PC-9 (cell line): ENCODE results near the gene DCLK3. TPM values are rescaled to one million over a fixed set of nuclear protein-coding genes. Genes with fewer than 3 reads are reported as not detected.

Experiments
- BruUV-seq: library from RNA; stranded (reverse); fragments of 400-500 nt; replicated peaks from 2 replicates; lab custom pipeline; 2021; lab: Mats Ljungman, UMichigan
- CTCF ChIA-PET: fragments of 300-600 bp; sonication (Branson Sonifier 250); formaldehyde crosslinking; loops from one replicate; lab custom pipeline; 2022; ENCODE audit warnings: antibody characterized with exemption; lab: Charles Lee
- POLR2A ChIA-PET: fragments of 300-600 bp; sonication (Branson Sonifier 250); formaldehyde crosslinking; loops from one replicate; lab custom pipeline; 2022; ENCODE audit warnings: antibody characterized with exemption; ENCODE audit not compliant: unreplicated experiment; lab: Charles Lee
- DNase-seq, 2 experiments: peaks; one replicate each; pipeline versions ENCODE4 v3.0.0 to v3.0.0-alpha.2; 2015 to 2022; ENCODE audit warnings: mixed read lengths in 1 of 2
- H2AFZ ChIP-seq: fragments of 200-600 bp; sonication (generic); 2 replicates; pipeline ENCODE4 v1.8.1; 2017; ENCODE audit warnings: antibody characterized with exemption
- H3F3A ChIP-seq: fragments of 200-600 bp; sonication (generic); 2 replicates; pipeline ENCODE4 v1.8.1; 2017; ENCODE audit warnings: antibody characterized with exemption, mild to moderate bottlenecking, low read depth; ENCODE audit not compliant: insufficient read depth
- H3K27ac ChIP-seq: fragments of 200-600 bp; sonication (generic); 2 replicates; pipeline ENCODE4 v1.6.1; 2016; ENCODE audit warnings: mixed run types
- H3K27me3 ChIP-seq: fragments of 200-600 bp; sonication (generic); 2 replicates; pipeline ENCODE4 v1.6.1; 2016; ENCODE audit warnings: low read depth, mixed run types; ENCODE audit not compliant: insufficient read depth
- H3K36me3 ChIP-seq: fragments of 200-600 bp; sonication (generic); 2 replicates; pipeline ENCODE4 v1.6.1; 2016; ENCODE audit warnings: low read depth, mixed run types
- H3K4me1 ChIP-seq: fragments of 200-600 bp; sonication (generic); replicated peaks from 2 replicates; pipeline ENCODE4 v1.6.1; 2016; ENCODE audit warnings: mixed run types; ENCODE audit not compliant: insufficient read depth
- H3K4me2 ChIP-seq: fragments of 200-600 bp; sonication (generic); 2 replicates; pipeline ENCODE4 v1.6.1; 2017; ENCODE audit warnings: mixed run types
- H3K4me3 ChIP-seq: fragments of 200-600 bp; sonication (generic); 2 replicates; pipeline ENCODE4 v1.6.1; 2016; ENCODE audit warnings: mixed run types
- H3K79me2 ChIP-seq: fragments of 200-600 bp; sonication (generic); 2 replicates; pipeline ENCODE4 v1.6.1; 2017; ENCODE audit warnings: low read depth, mixed run types
- H3K9me2 ChIP-seq: fragments of 200-600 bp; sonication (generic); 2 replicates; pipeline ENCODE4 v1.8.1; 2017; ENCODE audit warnings: mild to moderate bottlenecking; ENCODE audit not compliant: insufficient read depth
- H3K9me3 ChIP-seq: fragments of 200-600 bp; sonication (generic); 2 replicates; pipeline ENCODE4 v1.8.1; 2016; ENCODE audit warnings: low read depth; ENCODE audit not compliant: insufficient read depth
- H4K20me1 ChIP-seq: fragments of 200-600 bp; sonication (generic); 2 replicates; pipeline ENCODE4 v1.8.1; 2017; ENCODE audit not compliant: insufficient read depth
- EZH2 ChIP-seq: fragments of 200-600 bp; sonication (generic); IDR thresholded peaks from 2 replicates; pipeline ENCODE4 v1.8.0; 2017; ENCODE audit warnings: antibody characterized with exemption, low read depth
- intact Hi-C: fragments of 100-400 bp; cut with micrococcal nuclease; formaldehyde crosslinking; loops from one replicate; pipeline ENCODE4 v1.10.0; 2022; ENCODE audit not compliant: unreplicated experiment
- total RNA-seq: library from RNA; stranded (reverse); gene quantifications from 2 replicates; pipeline ENCODE4 v1.2.3, GENCODE V29; 2021
- TF ChIP-seq, protein P1 (sequence below): fragments of 200-600 bp; sonication (generic); conservative IDR thresholded peaks from 2 replicates; pipeline ENCODE4 v1.6.1; 2017; ENCODE audit warnings: mixed run types, antibody characterized with exemption, mild to moderate bottlenecking, moderate library complexity

DCLK3 gene
- total RNA-seq, 1 experiment from 2014 or later = not detected

DNA sequence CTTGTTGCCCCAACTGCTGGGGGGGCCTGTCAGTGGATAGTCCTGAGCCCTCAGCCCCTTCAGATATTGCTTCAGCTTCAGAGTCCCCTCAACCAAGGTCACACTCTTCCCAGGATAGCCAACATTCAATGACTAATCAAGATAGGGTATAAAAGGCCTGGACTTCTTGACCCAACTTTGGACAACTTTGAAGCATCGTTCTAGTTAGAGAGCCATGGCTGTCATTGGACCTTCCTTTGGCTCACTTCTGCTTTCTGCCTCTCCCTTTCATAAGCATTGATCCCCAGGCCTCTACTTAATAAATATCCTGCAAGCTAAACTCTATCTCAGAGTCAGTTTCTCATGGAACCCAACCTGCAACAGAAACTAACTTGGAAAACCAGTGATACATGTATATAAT lies 31.3 kb upstream of the DCLK3 start:
- POLR2A ChIA-PET = no interaction called here
- Histone ChIP-seq H4K20me1 (no peaks in the 10 kb centered on the region), H3K79me2 (no peaks in the 10 kb centered on the region), H3K27me3 (no peaks in the 10 kb centered on the region), H3K27ac (no peak overlapping the region), H3K4me2 (no peak overlapping the region), H3K36me3 (no peaks in the 10 kb centered on the region), H3F3A (no peaks in the 10 kb centered on the region), H3K9me3 (no peaks in the 10 kb centered on the region), H3K9me2 (no peaks in the 10 kb centered on the region), H3K4me1 (no peaks in the 10 kb centered on the region), H3K4me3 (no peak overlapping the region), H2AFZ (no peak overlapping the region)
- no peak for DNase-seq
- BruUV-seq = no TSS peak
- TF ChIP-seq EZH2 = no peak
- TF ChIP-seq, protein P1, sequence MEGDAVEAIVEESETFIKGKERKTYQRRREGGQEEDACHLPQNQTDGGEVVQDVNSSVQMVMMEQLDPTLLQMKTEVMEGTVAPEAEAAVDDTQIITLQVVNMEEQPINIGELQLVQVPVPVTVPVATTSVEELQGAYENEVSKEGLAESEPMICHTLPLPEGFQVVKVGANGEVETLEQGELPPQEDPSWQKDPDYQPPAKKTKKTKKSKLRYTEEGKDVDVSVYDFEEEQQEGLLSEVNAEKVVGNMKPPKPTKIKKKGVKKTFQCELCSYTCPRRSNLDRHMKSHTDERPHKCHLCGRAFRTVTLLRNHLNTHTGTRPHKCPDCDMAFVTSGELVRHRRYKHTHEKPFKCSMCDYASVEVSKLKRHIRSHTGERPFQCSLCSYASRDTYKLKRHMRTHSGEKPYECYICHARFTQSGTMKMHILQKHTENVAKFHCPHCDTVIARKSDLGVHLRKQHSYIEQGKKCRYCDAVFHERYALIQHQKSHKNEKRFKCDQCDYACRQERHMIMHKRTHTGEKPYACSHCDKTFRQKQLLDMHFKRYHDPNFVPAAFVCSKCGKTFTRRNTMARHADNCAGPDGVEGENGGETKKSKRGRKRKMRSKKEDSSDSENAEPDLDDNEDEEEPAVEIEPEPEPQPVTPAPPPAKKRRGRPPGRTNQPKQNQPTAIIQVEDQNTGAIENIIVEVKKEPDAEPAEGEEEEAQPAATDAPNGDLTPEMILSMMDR = no peak
- intact Hi-C loops = no loop called here
- CTCF ChIA-PET = no interaction called here

DNA sequence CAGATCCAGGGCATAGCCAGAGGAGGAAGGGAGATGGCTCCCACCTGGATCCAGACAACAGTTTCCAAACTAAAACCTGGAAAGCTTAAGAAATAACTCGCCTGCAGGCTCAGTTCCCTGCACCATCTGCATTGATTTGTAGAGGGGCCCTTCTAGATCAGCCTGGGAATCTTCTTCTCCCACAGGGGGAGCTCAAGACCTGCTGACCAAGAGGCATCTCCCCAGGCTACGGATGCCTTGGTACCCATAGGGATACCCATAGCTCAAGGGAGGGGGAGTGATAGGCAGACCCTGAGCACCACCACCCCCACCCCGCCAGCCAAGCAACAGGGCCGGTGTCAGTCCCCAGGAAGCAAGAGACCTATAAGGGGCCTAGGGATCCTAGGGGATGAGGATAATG lies 28.0 kb upstream of the DCLK3 start:
- H3K4me2 ChIP-seq = no peak overlapping the region
- ChIA-PET POLR2A (interaction anchor here (0.6 kb wide), 1 partner anchor 40 kb away, joined by 6 read pairs; no protein-coding TSS in a partner anchor), CTCF (interaction anchor here (0.7 to 1.1 kb wide), 3 partner anchors 43 to 166 kb away, joined by 3 to 5 read pairs (median 4); no protein-coding TSS in a partner anchor)
- peak in 1 of 2 experiments; percentile 13 for DNase-seq
- intact Hi-C loops = loop anchor here (1.0 to 2.0 kb wide), 2 partner anchors 77 to 166 kb away; no protein-coding TSS in a partner anchor
- H3K36me3 ChIP-seq = no peaks in the 10 kb centered on the region
- no peak overlapping the region for H3K27ac ChIP-seq
- no peaks in the 10 kb centered on the region for H3K9me3 ChIP-seq
- H3K9me2 ChIP-seq = no peaks in the 10 kb centered on the region
- no TSS peak for BruUV-seq
- no peak overlapping the region for H2AFZ ChIP-seq
- H3K4me1 ChIP-seq = no peaks in the 10 kb centered on the region
- H3K4me3 ChIP-seq = no peak overlapping the region
- H4K20me1 ChIP-seq = no peaks in the 10 kb centered on the region
- H3F3A ChIP-seq = no peaks in the 10 kb centered on the region
- TF ChIP-seq, protein P1 = peak; percentile 52
- no peak for TF ChIP-seq EZH2
- no peaks in the 10 kb centered on the region for H3K79me2 ChIP-seq
- no peaks in the 10 kb centered on the region for H3K27me3 ChIP-seq

DNA sequence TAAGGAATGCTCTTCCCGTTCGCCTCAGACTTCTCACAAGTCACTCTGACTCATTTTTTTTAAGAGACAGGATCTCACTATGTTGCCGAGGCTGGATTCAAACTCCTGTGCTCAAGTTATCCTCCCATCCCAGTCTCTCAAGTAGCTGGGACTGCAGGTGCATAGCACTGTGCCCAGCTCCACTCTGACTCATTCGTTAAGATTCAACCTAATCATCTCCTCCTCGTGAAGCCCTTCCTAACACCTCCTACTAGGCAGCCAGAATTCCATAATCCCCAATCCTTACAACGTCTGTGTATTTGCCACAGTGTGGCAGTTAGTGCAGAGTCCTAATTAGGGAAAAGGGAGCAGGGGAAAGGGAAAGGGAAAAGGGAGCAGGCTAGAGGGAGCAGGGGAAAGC lies 26.4 kb upstream of the DCLK3 start:
- POLR2A ChIA-PET = no interaction called here
- TF ChIP-seq EZH2 = no peak
- TF ChIP-seq, protein P1 = no peak
- Histone ChIP-seq H3F3A (no peaks in the 10 kb centered on the region), H3K4me3 (no peak overlapping the region), H4K20me1 (no peaks in the 10 kb centered on the region), H3K79me2 (no peaks in the 10 kb centered on the region), H3K9me2 (no peaks in the 10 kb centered on the region), H3K9me3 (no peaks in the 10 kb centered on the region), H3K4me2 (no peak overlapping the region), H3K36me3 (no peaks in the 10 kb centered on the region), H3K27ac (no peak overlapping the region), H2AFZ (no peak overlapping the region), H3K27me3 (no peaks in the 10 kb centered on the region), H3K4me1 (no peaks in the 10 kb centered on the region)
- no peak for DNase-seq
- intact Hi-C loops = no loop called here
- no TSS peak for BruUV-seq
- CTCF ChIA-PET = interaction anchor here (0.7 kb wide), 1 partner anchor 173 kb away, joined by 3 read pairs; no protein-coding TSS in a partner anchor
